BLaER1 treated with 17β-estradiol and CSF1 and Interleukin-3, amounts not matched to agents 10 nM and 100 nM (cell line): Measurements from ENCODE around the gene BRIX1.
A peak's percentile ranks its signal among the peaks of the same experiment; 100 is the strongest.

Experiments
- H3K27ac ChIP-seq, 11 experiments: shearing (Covaris generic); formaldehyde crosslinking; 2 replicates each; pipeline ENCODE4 v1.8.1; 2022
- H3K27me3 ChIP-seq, 11 experiments: shearing (Covaris generic); formaldehyde crosslinking; 2 replicates each; pipeline ENCODE4 v1.8.1; 2022
- H3K36me3 ChIP-seq, 11 experiments: shearing (Covaris generic); formaldehyde crosslinking; 2 replicates each; pipeline ENCODE4 v1.8.1; 2022
- H3K4me1 ChIP-seq, 10 experiments: shearing (Covaris generic); formaldehyde crosslinking; 2 replicates each; pipeline ENCODE4 v1.8.1; 2022
- H3K4me2 ChIP-seq, 11 experiments: shearing (Covaris generic); formaldehyde crosslinking; 2 replicates each; pipeline ENCODE4 v1.8.1; 2022
- H3K4me3 ChIP-seq, 10 experiments: shearing (Covaris generic); formaldehyde crosslinking; 2 replicates each; pipeline ENCODE4 v1.8.1; 2022
- H3K9ac ChIP-seq, 11 experiments: shearing (Covaris generic); formaldehyde crosslinking; 2 replicates each; pipeline ENCODE4 v1.8.1; 2022
- H3K9me3 ChIP-seq, 11 experiments: shearing (Covaris generic); formaldehyde crosslinking; replicated peaks in 1 of 11; 2 replicates each; pipeline ENCODE4 v1.8.1; 2022
- H4K20me1 ChIP-seq, 11 experiments: shearing (Covaris generic); formaldehyde crosslinking; 2 replicates each; pipeline ENCODE4 v1.8.1; 2022
- Cebpa-rat ChIP-seq, 11 experiments: shearing (Covaris generic); IDR thresholded peaks; 2 replicates each; pipeline ENCODE4 v1.8.1; 2022

BRIX1 gene, protein sequence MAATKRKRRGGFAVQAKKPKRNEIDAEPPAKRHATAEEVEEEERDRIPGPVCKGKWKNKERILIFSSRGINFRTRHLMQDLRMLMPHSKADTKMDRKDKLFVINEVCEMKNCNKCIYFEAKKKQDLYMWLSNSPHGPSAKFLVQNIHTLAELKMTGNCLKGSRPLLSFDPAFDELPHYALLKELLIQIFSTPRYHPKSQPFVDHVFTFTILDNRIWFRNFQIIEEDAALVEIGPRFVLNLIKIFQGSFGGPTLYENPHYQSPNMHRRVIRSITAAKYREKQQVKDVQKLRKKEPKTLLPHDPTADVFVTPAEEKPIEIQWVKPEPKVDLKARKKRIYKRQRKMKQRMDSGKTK

DNA sequence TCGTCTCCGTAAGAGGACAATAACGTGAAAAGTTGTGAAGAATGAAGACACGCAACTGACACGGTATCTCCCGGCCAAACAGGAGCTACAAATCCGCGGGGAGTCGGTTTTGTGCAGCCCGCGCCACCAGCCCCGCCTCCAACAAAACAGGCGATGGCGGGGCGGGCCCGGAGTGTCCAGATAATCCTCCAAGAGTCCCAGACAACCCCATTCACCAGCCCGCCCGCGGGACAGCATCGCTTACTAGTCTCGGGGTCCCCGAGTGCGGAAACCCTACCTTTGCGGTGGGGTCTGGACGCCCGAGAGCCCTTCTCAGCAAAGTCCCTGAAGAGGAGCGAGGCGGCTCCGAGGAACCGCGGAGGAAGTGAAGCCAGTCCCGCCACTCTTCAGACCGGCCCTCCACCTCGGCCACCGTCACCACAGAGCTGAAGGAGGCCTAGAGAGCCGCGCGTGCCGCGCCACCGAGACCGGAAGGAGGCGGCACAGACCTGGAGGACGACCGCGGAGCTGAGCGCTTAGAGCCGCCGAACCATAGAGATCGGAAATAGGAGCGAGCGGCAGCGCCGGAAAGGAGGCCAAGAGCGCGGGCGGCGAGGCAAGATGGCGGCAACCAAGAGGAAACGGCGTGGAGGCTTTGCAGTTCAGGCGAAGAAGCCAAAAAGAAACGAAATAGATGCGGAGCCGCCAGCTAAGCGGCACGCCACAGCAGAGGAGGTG is at the start of gene BRIX1, which contains the start of gene RAD1:
Gene BRIX1 (plus strand): TSS at position 573 of the 717 bp plus-strand sequence. CDS start 28 bp downstream, at position 601.
Gene RAD1 (minus strand): TSS at position 366 of the 717 bp plus-strand sequence. CDS start 612 bp downstream, outside the sequence.
- Histone ChIP-seq H3K9ac (peak within 1 kb of the TSS; percentile 87 to 98 (median 92)), H3K27me3 (no peaks in the 10 kb centered on the region), H4K20me1 (peaks cover 0 to 48% (median 23%) of the 10 kb centered on the region in 11 experiments; a peak in 15 of 22 replicates), H3K4me3 (peak within 1 kb of the TSS; percentile 84 to 100 (median 92)), H3K27ac (peak within 1 kb of the TSS; percentile 64 to 96 (median 90)), H3K9me3 (no peaks in the 10 kb centered on the region), H3K4me2 (peak within 1 kb of the TSS; percentile 83 to 99 (median 90)), H3K4me1 (peaks cover 24 to 40% (median 32%) of the 10 kb centered on the region in 10 experiments), H3K36me3 (peaks cover 31 to 60% (median 55%) of the 10 kb centered on the region in 11 experiments)
- no peak for TF ChIP-seq Cebpa-rat (IDR thresholded peaks at IDR 0.05)

DNA sequence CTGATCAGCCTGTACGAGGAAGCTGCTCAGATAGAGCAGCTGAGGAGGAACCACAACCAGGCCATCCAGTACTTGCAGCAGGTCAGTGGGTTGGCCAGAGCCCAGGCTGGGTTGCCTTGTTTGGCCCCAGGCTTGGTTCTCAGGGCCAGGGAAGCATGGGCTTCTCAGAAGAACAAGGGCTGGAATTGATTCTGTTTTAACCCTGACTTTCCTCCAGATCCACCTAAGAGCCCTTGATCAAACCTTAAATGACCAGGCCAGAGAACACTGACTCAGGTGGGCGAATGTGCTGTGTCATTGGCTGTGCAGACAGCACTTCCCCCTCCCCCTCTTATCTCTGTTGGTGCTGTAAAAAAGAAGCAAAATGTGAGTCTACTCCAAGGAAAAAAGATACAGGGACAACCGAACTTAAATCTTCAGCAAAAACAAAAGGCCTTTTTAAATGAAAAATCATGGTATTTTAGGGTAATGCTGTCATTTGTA is 48.5 kb upstream of the BRIX1 start:
- H3K9ac ChIP-seq = no peak overlapping the region
- H3K4me3 ChIP-seq = no peak overlapping the region
- peak overlapping the region in 1 of 11 experiments; percentile 36; a peak in 2 of 22 replicates for H3K4me2 ChIP-seq
- TF ChIP-seq Cebpa-rat (IDR thresholded peaks at IDR 0.05) = no peak
- H4K20me1 ChIP-seq = no peaks in the 10 kb centered on the region
- no peak overlapping the region for H3K27ac ChIP-seq
- H3K36me3 ChIP-seq = no peaks in the 10 kb centered on the region
- H3K9me3 ChIP-seq = no peaks in the 10 kb centered on the region
- H3K27me3 ChIP-seq = no peaks in the 10 kb centered on the region
- H3K4me1 ChIP-seq = peaks cover 5 to 30% (median 18%) of the 10 kb centered on the region in 10 experiments; a peak in 18 of 20 replicates

DNA sequence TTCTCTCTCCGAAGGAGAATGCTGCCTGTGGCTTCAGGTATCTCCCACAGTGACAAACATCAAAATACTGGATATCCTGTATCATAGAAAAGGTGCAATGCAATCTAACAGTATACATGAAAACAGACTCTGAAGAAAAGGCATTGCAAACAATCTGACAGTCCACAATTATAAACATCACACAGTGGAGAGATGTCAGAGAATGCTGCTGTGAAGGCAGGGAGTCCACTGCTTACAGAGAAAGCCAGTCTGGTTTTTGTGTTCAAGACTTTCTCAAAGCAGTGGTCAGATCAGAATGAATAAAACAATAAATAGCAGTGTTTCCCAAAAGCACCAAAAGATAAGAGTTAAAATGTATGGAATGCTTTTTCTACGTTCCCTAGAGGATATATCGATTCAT is 47.9 kb upstream of the BRIX1 start:
- Histone ChIP-seq H3K4me3 (no peak overlapping the region), H3K4me2 (no peak overlapping the region), H3K9me3 (no peaks in the 10 kb centered on the region), H4K20me1 (no peaks in the 10 kb centered on the region), H3K27ac (no peak overlapping the region), H3K36me3 (no peaks in the 10 kb centered on the region), H3K4me1 (peaks cover 5 to 28% (median 17%) of the 10 kb centered on the region in 10 experiments; a peak in 18 of 20 replicates), H3K27me3 (no peaks in the 10 kb centered on the region), H3K9ac (no peak overlapping the region)
- no peak for TF ChIP-seq Cebpa-rat (IDR thresholded peaks at IDR 0.05)

DNA sequence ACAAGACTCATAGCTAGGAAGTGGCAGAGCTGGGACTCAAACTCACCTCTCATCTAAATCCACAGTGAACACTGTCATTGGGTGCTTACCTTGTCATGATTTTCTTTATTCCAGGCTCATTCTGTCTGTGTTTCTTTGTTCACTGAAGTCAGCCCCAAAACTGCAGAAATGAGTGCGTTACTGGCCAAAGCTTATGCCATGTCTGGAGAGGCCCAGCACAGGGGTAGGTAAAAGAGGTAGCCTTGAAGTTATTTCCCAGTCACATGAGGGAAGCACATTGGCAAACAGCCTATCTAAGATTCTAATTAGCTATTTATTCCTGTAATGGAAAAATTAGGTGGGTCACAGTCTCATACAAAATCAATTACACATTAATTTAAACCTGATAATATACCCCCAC is 46.7 kb upstream of the BRIX1 start:
- TF ChIP-seq Cebpa-rat (IDR thresholded peaks at IDR 0.05) = no peak
- Histone ChIP-seq H3K27me3 (no peaks in the 10 kb centered on the region), H3K9ac (no peak overlapping the region), H3K4me1 (peaks cover under 1 to 17% (median 6%) of the 10 kb centered on the region in 10 experiments; a peak in 16 of 20 replicates), H4K20me1 (no peaks in the 10 kb centered on the region), H3K9me3 (no peaks in the 10 kb centered on the region), H3K4me2 (no peak overlapping the region), H3K36me3 (no peaks in the 10 kb centered on the region), H3K4me3 (no peak overlapping the region), H3K27ac (no peak overlapping the region)

DNA sequence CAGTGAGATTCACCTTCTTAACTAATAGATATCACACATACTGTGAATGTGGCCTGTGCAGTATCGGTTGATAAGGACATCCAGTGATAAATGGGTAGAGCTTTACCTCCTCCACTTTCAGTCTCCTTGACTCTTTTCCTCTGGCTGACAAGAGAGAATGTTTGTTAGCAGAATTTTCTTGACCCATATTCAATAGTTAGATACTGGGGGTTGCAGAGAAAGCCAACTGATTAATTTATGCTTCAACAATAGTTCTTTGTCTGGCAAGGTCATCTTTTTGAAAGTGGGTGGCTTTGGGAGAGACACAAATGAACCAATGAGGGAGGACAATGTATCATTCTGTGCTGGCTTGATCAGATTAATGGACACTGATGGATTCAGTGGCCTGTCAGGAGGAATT is 46.3 kb upstream of the BRIX1 start:
- Histone ChIP-seq H3K4me2 (no peak overlapping the region), H3K36me3 (no peaks in the 10 kb centered on the region), H3K9ac (no peak overlapping the region), H3K4me3 (no peak overlapping the region), H4K20me1 (no peaks in the 10 kb centered on the region), H3K27me3 (no peaks in the 10 kb centered on the region), H3K9me3 (no peaks in the 10 kb centered on the region), H3K27ac (no peak overlapping the region), H3K4me1 (peaks cover 0 to 12% (median 1%) of the 10 kb centered on the region in 10 experiments; a peak in 10 of 20 replicates)
- no peak for TF ChIP-seq Cebpa-rat (IDR thresholded peaks at IDR 0.05)

DNA sequence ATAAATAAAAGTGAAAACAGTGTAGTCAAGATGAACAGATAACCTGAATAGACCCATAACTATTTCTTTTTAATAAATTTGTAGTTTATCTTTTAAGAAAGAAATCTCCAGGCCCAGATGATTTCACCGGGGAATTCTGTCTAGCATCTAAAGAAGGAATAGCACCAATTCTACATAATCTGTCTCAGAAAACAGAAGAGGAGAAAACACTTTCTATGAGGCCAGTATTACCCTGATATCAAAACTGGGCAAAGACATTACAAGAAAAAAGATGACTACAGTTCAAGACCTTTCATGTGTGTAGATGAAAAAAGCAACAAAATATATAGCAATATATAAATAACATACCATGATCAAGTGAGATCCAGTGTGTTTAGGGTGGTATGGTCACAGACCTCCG is 45.1 kb upstream of the BRIX1 start:
- H3K9ac ChIP-seq = no peak overlapping the region
- no peaks in the 10 kb centered on the region for H3K27me3 ChIP-seq
- peaks cover 0 to 5% (median 0%) of the 10 kb centered on the region in 10 experiments; a peak in 1 of 20 replicates for H3K4me1 ChIP-seq
- H3K4me2 ChIP-seq = no peak overlapping the region
- H4K20me1 ChIP-seq = no peaks in the 10 kb centered on the region
- H3K36me3 ChIP-seq = no peaks in the 10 kb centered on the region
- H3K9me3 ChIP-seq = peaks cover 0 to 5% (median 3%) of the 10 kb centered on the region in 11 experiments; a peak in 10 of 22 replicates
- no peak overlapping the region for H3K4me3 ChIP-seq
- no peak for TF ChIP-seq Cebpa-rat (IDR thresholded peaks at IDR 0.05)
- no peak overlapping the region for H3K27ac ChIP-seq

DNA sequence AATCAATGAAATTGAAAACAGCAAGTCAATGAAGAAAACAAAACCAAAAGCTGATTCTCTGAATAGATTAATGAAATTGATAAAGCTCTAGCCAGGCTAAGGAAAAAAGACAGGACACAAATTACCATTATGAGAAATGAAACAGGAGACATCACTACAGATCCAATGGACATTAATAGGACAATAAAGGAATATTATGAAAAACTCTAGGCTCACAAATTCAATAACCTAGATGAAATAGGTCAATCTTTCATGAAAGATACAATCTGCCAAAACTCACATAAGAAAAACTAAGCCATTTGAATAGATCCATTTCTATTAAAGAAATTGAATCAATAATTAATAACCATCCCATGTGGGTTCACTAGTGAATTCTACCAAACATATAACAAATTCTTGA is 39.2 kb upstream of the BRIX1 start:
- Histone ChIP-seq H4K20me1 (no peaks in the 10 kb centered on the region), H3K4me2 (no peak overlapping the region), H3K27ac (no peak overlapping the region), H3K9me3 (peaks cover 0 to 32% (median 9%) of the 10 kb centered on the region in 11 experiments; a peak in 10 of 22 replicates), H3K27me3 (no peaks in the 10 kb centered on the region), H3K9ac (no peak overlapping the region), H3K4me3 (no peak overlapping the region), H3K4me1 (no peaks in the 10 kb centered on the region), H3K36me3 (no peaks in the 10 kb centered on the region)
- no peak for TF ChIP-seq Cebpa-rat (IDR thresholded peaks at IDR 0.05)

DNA sequence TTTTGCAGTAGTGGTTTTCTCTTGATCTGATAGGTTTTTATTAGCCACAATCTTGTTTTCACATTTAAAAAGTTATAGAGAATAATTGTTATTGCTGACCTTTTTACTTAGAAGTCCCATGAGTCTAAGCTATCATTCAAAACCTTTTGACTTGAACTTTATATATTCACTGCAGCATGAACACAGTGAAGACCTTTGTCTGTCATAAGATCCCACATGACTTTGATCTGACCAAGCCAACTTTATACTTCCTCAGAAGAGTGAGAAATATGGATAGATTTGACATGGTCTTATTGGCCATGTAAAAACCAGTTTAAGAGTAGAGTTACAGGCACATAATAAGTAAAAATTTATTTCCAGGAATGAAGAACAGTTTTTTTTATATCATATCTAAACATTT is 34.3 kb upstream of the BRIX1 start:
- Histone ChIP-seq H3K9me3 (peaks cover 0 to 19% (median 0%) of the 10 kb centered on the region in 11 experiments; a peak in 4 of 22 replicates), H3K27ac (no peak overlapping the region), H4K20me1 (no peaks in the 10 kb centered on the region), H3K4me1 (no peaks in the 10 kb centered on the region), H3K36me3 (no peaks in the 10 kb centered on the region), H3K27me3 (no peaks in the 10 kb centered on the region), H3K4me3 (no peak overlapping the region), H3K9ac (no peak overlapping the region), H3K4me2 (no peak overlapping the region)
- TF ChIP-seq Cebpa-rat (IDR thresholded peaks at IDR 0.05) = no peak

DNA sequence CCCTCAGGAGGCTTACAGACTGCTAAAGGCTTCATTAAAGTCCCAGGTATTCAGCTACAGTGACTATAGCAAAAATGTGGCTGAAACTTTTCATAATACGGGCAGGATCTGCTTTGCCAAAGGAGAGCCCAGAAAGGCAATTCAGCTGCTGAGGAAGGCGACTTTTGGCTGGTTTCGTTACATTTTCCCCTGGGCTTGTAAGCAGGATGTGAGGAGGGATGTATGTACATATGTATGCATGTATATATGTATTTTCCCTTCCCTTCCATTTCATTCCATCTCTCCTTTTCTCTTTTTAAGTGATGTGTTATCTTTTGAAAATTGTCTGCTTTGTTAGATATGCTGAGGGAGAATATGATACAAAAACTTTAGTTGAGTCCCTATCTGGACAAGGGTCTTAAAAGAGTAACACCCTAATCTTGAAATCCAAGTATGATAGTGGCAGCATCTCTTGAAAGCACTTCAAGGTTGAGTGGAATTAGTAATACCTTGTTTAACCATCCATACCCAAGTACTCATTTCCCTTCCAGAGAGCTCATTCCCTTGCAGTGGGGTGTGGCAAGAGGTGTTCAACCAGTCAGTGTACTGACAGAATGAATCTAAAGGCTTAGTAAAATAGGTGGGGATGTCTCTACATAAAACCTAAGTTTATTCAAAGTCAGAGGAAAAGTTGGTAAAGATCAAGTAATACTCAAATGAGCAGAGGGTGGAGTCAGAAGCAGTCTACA is 29.0 kb upstream of the BRIX1 start:
- Histone ChIP-seq H3K4me2 (no peak overlapping the region), H3K27ac (no peak overlapping the region), H3K4me1 (no peaks in the 10 kb centered on the region), H3K27me3 (no peaks in the 10 kb centered on the region), H4K20me1 (no peaks in the 10 kb centered on the region), H3K4me3 (no peak overlapping the region), H3K9me3 (no peaks in the 10 kb centered on the region), H3K9ac (no peak overlapping the region), H3K36me3 (no peaks in the 10 kb centered on the region)
- TF ChIP-seq Cebpa-rat (IDR thresholded peaks at IDR 0.05) = no peak
